Neural progenitor cell (in vitro differentiated cells): Measurements from ENCODE around the gene SEMA3C.

Experiments used
- CTCF ChIP-seq: fragments of 200-600 bp; sonication (generic); IDR thresholded peaks from 2 replicates; pipeline ENCODE4 v1.5.1; 2017; ENCODE audit warnings: antibody characterized with exemption, mild to moderate bottlenecking
- EZH2 ChIP-seq: fragments of 200-600 bp; sonication (generic); IDR thresholded peaks from 2 replicates; pipeline ENCODE4 v1.6.1; 2017; ENCODE audit warnings: antibody characterized with exemption, mild to moderate bottlenecking, moderate library complexity
- EZH2phosphoT487 ChIP-seq: fragments of 200-600 bp; sonication (generic); IDR thresholded peaks from 2 replicates; pipeline ENCODE4 v1.6.1; 2017; ENCODE audit warnings: antibody characterized with exemption

- TF ChIP-seq CTCF (no peak), EZH2 (no peak), EZH2phosphoT487 (no peak)
These were observed 97.0 kb downstream of the SEMA3C start for GRCh38 chr7:80821771-80822319.
